Activated naive CD4-positive, alpha-beta T cell treated with anti-CD3 and anti-CD28 coated beads, Interleukin-2, amount 50 U/mL, for 24 hours (primary cell): ENCODE data around the gene TAF1B.
A peak's percentile ranks its signal among the peaks of the same experiment; 100 is the strongest.
"Not testable (repeated sequence)": the region's sequence is repeated elsewhere in the genome, so short reads cannot be mapped to it uniquely, and the experiment has no call there.

Source experiments
- H3K27ac Mint-ChIP-seq: one replicate; pipeline ENCODE4 v1.8.0; 2021; ENCODE audit warnings: mild to moderate bottlenecking, mixed read lengths
- H3K27me3 Mint-ChIP-seq: one replicate; pipeline ENCODE4 v1.8.0; 2021; ENCODE audit warnings: mixed read lengths
- H3K36me3 Mint-ChIP-seq: one replicate; pipeline ENCODE4 v1.8.0; 2021; ENCODE audit warnings: mixed read lengths
- H3K4me1 Mint-ChIP-seq: one replicate; pipeline ENCODE4 v1.8.0; 2021; ENCODE audit warnings: mixed read lengths
- H3K4me3 Mint-ChIP-seq: one replicate; pipeline ENCODE4 v1.8.0; 2021; ENCODE audit warnings: mild to moderate bottlenecking, mixed read lengths
- H3K9me3 Mint-ChIP-seq: one replicate; pipeline ENCODE4 v1.8.0; 2021; ENCODE audit warnings: mixed read lengths

TAF1B gene

GRCh38 chr2:9918275-9918674, 75.0 kb downstream of the TAF1B start:
- Mint-ChIP-seq H3K4me3 (no peak overlapping the region), H3K9me3 (no peaks in the 10 kb centered on the region), H3K27ac (no peak overlapping the region), H3K36me3 (peaks cover 16% of the 10 kb centered on the region), H3K27me3 (no peaks in the 10 kb centered on the region), H3K4me1 (no peaks in the 10 kb centered on the region)

GRCh38 chr2:9919512-9919911, 76.2 kb downstream of the TAF1B start:
- no peaks in the 10 kb centered on the region for H3K27me3 Mint-ChIP-seq
- no peaks in the 10 kb centered on the region for H3K9me3 Mint-ChIP-seq
- no peak overlapping the region for H3K27ac Mint-ChIP-seq
- H3K36me3 Mint-ChIP-seq: peaks cover 8% of the 10 kb centered on the region
- no peak overlapping the region for H3K4me3 Mint-ChIP-seq
- no peaks in the 10 kb centered on the region for H3K4me1 Mint-ChIP-seq

DNA sequence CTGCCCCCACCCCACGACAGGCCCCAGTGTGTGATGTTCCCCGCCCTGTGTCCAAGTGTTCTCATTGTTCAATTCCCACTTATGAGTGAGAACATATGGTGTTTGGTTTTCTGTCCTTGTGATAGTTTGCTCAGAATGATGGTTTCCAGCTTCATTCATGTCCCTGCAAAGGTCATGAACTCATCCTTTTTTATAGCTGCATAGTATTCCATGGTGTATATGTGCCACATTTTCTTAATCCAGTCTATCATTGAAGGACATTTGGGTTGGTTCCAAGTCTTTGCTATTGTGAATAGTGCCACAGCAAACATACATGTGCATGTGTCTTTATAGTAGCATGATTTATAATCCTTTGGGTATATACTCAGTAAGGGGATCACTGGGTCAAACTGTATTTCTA, 83.7 kb downstream of the TAF1B start:
- not testable (repeated sequence) for H3K9me3 Mint-ChIP-seq, H3K4me3 Mint-ChIP-seq, H3K4me1 Mint-ChIP-seq, H3K27ac Mint-ChIP-seq, H3K27me3 Mint-ChIP-seq
- H3K36me3 Mint-ChIP-seq: peaks cover 34% of the 10 kb centered on the region

- Mint-ChIP-seq H3K36me3 (peaks cover 10% of the 10 kb centered on the region), H3K9me3 (no peaks in the 10 kb centered on the region), H3K4me3 (no peak overlapping the region), H3K4me1 (no peaks in the 10 kb centered on the region), H3K27ac (no peak overlapping the region), H3K27me3 (no peaks in the 10 kb centered on the region)
Observed at GRCh38 chr2:9937258-9937657, 94.0 kb downstream of the TAF1B start.

- Mint-ChIP-seq H3K9me3 (no peaks in the 10 kb centered on the region), H3K27ac (no peak overlapping the region), H3K4me1 (no peaks in the 10 kb centered on the region), H3K27me3 (no peaks in the 10 kb centered on the region), H3K36me3 (peaks cover 10% of the 10 kb centered on the region), H3K4me3 (no peak overlapping the region)
Observed at GRCh38 chr2:9937968-9938367, 94.7 kb downstream of the TAF1B start.

- no peaks in the 10 kb centered on the region for H3K9me3 Mint-ChIP-seq
- no peak overlapping the region for H3K4me3 Mint-ChIP-seq
- H3K27me3 Mint-ChIP-seq: no peaks in the 10 kb centered on the region
- peaks cover 3% of the 10 kb centered on the region for H3K36me3 Mint-ChIP-seq
- H3K4me1 Mint-ChIP-seq: no peaks in the 10 kb centered on the region
- H3K27ac Mint-ChIP-seq: no peak overlapping the region
Observed at GRCh38 chr2:9939587-9940485, 96.6 kb downstream of the TAF1B start.

DNA sequence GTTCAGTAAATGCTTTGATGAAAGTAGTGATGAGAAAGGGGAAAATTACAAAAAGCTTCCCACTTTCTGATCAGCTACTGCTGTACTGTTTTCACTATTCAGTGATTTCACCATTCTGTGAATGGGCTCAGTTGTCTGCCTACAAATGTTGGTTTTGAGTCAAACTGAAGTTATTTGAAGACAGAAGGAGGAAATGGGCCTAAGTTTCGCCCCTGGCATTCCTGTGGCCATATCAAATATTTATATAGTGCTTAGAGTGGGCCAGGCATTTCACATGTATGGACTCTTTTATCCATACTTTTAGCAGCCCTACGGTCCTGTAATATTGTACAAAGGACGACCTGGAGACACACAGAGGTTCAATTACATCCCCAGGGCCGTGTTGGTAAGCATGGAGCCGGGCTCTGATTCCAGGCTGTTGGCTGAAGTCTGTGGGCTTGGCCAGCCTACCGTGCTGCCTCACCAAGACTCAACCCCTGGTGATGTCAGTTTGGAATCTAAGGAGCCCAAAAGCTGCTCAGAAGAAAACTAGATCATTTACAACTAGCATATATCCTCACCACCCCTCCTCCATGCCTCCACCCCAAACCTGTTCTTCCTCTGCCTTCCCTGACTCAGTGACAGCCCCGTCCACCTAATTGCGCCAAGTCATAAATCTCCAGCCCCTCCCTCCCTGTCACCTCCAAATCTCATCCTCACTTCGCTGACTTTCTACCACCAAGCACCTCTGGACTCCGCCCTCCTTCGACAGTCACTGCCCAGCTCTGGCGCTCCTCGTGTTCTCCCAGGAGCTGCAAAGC, 98.1 kb downstream of the TAF1B start:
- no peak overlapping the region for H3K27ac Mint-ChIP-seq
- no peaks in the 10 kb centered on the region for H3K36me3 Mint-ChIP-seq
- H3K27me3 Mint-ChIP-seq: peaks cover 3% of the 10 kb centered on the region
- no peak overlapping the region for H3K4me3 Mint-ChIP-seq
- no peaks in the 10 kb centered on the region for H3K4me1 Mint-ChIP-seq
- no peaks in the 10 kb centered on the region for H3K9me3 Mint-ChIP-seq

- no peak overlapping the region for H3K4me3 Mint-ChIP-seq
- peaks cover 3% of the 10 kb centered on the region for H3K27me3 Mint-ChIP-seq
- no peak overlapping the region for H3K27ac Mint-ChIP-seq
- H3K9me3 Mint-ChIP-seq: no peaks in the 10 kb centered on the region
- H3K4me1 Mint-ChIP-seq: no peaks in the 10 kb centered on the region
- no peaks in the 10 kb centered on the region for H3K36me3 Mint-ChIP-seq
Observed at GRCh38 chr2:9941996-9942390, 98.7 kb downstream of the TAF1B start.

- H3K27me3 Mint-ChIP-seq: peaks cover 3% of the 10 kb centered on the region
- no peak overlapping the region for H3K27ac Mint-ChIP-seq
- no peaks in the 10 kb centered on the region for H3K4me1 Mint-ChIP-seq
- no peak overlapping the region for H3K4me3 Mint-ChIP-seq
- H3K9me3 Mint-ChIP-seq: no peaks in the 10 kb centered on the region
- H3K36me3 Mint-ChIP-seq: no peaks in the 10 kb centered on the region
Observed at GRCh38 chr2:9944330-9944758, 101.1 kb downstream of the TAF1B start.

GRCh38 chr2:9945596-9945995, 102.3 kb downstream of the TAF1B start:
- Mint-ChIP-seq H3K27me3 (peaks cover 9% of the 10 kb centered on the region), H3K4me1 (peaks cover 6% of the 10 kb centered on the region), H3K9me3 (no peaks in the 10 kb centered on the region), H3K4me3 (no peak overlapping the region), H3K36me3 (no peaks in the 10 kb centered on the region), H3K27ac (no peak overlapping the region)

- H3K36me3 Mint-ChIP-seq: no peaks in the 10 kb centered on the region
- peaks cover 9% of the 10 kb centered on the region for H3K27me3 Mint-ChIP-seq
- H3K9me3 Mint-ChIP-seq: no peaks in the 10 kb centered on the region
- H3K27ac Mint-ChIP-seq: no peak overlapping the region
- no peak overlapping the region for H3K4me3 Mint-ChIP-seq
- H3K4me1 Mint-ChIP-seq: peaks cover 7% of the 10 kb centered on the region
Observed at GRCh38 chr2:9946076-9946475, 102.8 kb downstream of the TAF1B start.

- H3K27me3 Mint-ChIP-seq: peaks cover 9% of the 10 kb centered on the region
- no peaks in the 10 kb centered on the region for H3K9me3 Mint-ChIP-seq
- H3K4me1 Mint-ChIP-seq: peaks cover 7% of the 10 kb centered on the region
- H3K27ac Mint-ChIP-seq: no peak overlapping the region
- no peak overlapping the region for H3K4me3 Mint-ChIP-seq
- H3K36me3 Mint-ChIP-seq: no peaks in the 10 kb centered on the region
Observed at GRCh38 chr2:9946818-9947217, 103.5 kb downstream of the TAF1B start.

DNA sequence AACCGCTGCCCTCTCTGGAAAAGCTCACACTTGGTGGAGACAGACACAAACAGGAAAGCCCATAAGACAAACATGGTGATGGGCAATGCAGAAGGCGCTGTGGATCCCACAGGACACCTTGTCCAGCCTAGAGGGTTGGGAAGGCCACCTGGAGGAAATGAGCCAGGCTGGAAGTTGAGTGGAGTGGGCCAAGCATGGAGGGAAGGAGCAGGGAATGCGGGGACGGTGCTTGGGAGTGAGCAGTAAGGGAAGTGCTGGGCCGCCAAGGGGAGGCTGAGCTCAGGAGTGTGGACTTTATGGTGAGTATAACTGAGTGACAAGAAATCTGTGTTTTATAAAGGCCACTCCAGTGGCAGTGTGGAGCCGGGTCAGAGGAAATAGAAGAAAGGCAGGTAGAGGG, 105.4 kb downstream of the TAF1B start:
- Mint-ChIP-seq H3K27me3 (peaks cover 18% of the 10 kb centered on the region), H3K9me3 (no peaks in the 10 kb centered on the region), H3K4me1 (peaks cover 16% of the 10 kb centered on the region), H3K27ac (no peak overlapping the region), H3K36me3 (no peaks in the 10 kb centered on the region), H3K4me3 (no peak overlapping the region)

DNA sequence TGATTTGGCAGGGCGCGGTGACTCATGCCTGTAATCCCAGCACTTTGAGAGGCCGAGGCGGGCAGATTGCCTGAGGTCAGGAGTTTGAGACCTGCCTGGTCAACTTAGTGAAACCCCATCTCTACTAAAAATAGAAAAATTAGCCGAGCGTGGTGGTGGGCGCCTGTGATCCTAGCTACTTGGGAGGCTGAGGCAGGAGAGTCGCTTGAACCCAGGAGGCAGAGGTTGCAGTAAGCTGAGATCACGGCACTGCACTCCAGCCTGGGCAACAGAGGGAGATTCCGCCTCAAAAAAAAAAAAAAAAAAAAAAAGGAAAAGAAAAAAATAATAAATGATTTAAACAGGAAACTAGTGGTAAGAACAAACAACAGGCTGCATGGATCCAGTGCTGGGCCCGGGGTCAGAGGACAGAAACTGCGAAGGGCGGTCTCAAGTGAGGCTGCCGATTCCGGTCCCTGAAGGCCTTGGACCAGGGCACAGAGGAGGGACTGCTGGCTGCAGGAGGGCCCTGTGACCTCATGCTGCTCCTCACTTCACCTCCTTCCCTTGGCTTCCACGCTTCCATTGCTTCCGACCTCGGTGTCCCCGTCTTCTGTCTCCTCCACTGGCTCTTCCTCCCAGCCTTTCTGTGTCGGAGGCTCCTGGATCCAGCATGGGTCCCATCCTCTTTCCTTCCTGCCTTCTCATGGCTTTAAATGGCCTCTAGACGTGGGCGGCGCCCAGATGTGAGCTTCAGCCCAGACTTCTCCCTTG, 106.1 kb downstream of the TAF1B start:
- H3K27ac Mint-ChIP-seq: peak overlapping the region; percentile 49
- H3K9me3 Mint-ChIP-seq: no peaks in the 10 kb centered on the region
- H3K27me3 Mint-ChIP-seq: peaks cover 23% of the 10 kb centered on the region
- peak overlapping the region; percentile 84 for H3K4me3 Mint-ChIP-seq
- peaks cover 16% of the 10 kb centered on the region for H3K4me1 Mint-ChIP-seq
- H3K36me3 Mint-ChIP-seq: no peaks in the 10 kb centered on the region

GRCh38 chr2:9949992-9950520, 106.8 kb downstream of the TAF1B start:
- no peaks in the 10 kb centered on the region for H3K9me3 Mint-ChIP-seq
- peaks cover 16% of the 10 kb centered on the region for H3K4me1 Mint-ChIP-seq
- peak overlapping the region; percentile 49 for H3K27ac Mint-ChIP-seq
- peak overlapping the region; percentile 84 for H3K4me3 Mint-ChIP-seq
- peaks cover 27% of the 10 kb centered on the region for H3K27me3 Mint-ChIP-seq
- H3K36me3 Mint-ChIP-seq: no peaks in the 10 kb centered on the region
